C4-2B (cell line): ENCODE data around the gene PHACTR1.

Source experiments
- ZFX ChIP-seq: fragments of 450-650 bp; IDR thresholded peaks from 2 replicates; pipeline ENCODE4 v1.6.1; 2017
- TF ChIP-seq, protein P1 (sequence below): fragments of 450-650 bp; conservative IDR thresholded peaks from 2 replicates; pipeline ENCODE4 v1.5.1; 2017; ENCODE audit warnings: mild to moderate bottlenecking

DNA sequence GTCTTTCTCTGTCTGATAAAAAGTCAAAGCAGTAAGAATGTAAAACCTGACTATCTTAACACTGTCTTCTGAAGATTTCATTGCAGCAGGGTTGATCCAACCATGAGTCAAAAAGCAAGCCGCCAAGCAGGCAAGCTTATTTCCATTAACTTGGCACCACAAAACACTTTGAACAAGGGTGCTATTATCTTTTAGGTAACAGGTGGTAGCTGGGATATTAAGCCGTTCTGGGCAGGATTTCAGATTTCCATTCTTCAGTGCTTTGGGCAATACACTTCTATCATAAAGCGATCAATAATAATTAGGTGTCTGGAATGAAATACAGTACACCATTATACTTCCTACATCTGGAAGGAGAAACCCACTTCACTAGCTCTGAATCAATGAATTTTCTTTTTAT, 429.9 kb downstream of the PHACTR1 start:
- TF ChIP-seq, protein P1, sequence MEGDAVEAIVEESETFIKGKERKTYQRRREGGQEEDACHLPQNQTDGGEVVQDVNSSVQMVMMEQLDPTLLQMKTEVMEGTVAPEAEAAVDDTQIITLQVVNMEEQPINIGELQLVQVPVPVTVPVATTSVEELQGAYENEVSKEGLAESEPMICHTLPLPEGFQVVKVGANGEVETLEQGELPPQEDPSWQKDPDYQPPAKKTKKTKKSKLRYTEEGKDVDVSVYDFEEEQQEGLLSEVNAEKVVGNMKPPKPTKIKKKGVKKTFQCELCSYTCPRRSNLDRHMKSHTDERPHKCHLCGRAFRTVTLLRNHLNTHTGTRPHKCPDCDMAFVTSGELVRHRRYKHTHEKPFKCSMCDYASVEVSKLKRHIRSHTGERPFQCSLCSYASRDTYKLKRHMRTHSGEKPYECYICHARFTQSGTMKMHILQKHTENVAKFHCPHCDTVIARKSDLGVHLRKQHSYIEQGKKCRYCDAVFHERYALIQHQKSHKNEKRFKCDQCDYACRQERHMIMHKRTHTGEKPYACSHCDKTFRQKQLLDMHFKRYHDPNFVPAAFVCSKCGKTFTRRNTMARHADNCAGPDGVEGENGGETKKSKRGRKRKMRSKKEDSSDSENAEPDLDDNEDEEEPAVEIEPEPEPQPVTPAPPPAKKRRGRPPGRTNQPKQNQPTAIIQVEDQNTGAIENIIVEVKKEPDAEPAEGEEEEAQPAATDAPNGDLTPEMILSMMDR = no peak
- TF ChIP-seq ZFX = no peak
